Fibroblast of skin of left quadriceps (primary cell): Measurements from ENCODE around the gene KRT86.
"Not testable (repeated sequence)": the region's sequence is repeated elsewhere in the genome, so short reads cannot be mapped to it uniquely, and the experiment has no call there.

Source experiments
- DNase-seq, 2 experiments: peaks; one replicate each; pipeline ENCODE4 v3.0.0-alpha.2; 2013; ENCODE audit warnings: low read depth in 2 of 2

The KRT86 gene

DNA sequence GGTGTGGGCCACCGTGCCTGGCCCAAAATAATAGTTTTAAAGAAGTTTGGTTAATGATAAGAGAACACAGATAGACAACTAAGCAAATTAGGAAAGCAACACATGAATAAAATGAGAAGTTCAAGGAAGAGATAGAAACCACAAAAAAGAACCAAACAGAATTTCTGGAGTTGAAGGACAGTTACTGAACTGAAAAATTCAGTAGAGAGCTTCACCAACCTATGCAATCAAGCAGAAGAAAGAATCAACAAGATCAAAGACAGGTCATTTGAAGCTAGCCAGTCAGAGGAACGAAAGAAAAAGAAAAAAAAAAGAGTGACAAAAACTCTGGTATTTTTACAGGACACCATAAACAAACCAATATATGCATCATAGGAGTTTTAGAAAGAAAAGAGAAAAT is 62.2 kb downstream of the KRT86 start:
- no peak for DNase-seq

DNA sequence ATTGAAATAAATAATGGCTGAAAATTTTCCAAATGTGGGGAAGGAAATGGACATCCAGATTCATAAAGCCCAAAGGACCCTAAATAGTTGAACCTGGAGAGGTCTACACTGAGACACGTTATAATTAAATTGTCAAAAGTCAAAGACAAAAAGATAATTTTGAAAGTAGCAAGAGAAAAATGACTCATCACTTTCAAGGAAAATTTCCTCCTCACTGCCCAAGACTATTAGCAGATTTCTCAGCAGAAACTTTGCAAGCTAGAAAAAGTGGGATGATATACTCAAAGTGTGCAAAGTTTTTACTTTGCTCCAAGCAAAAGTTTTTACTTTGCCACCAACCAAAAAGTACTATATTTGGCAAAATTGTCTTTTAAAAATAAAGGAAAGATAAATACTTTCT is 62.6 kb downstream of the KRT86 start:
- DNase-seq: no peak

DNA sequence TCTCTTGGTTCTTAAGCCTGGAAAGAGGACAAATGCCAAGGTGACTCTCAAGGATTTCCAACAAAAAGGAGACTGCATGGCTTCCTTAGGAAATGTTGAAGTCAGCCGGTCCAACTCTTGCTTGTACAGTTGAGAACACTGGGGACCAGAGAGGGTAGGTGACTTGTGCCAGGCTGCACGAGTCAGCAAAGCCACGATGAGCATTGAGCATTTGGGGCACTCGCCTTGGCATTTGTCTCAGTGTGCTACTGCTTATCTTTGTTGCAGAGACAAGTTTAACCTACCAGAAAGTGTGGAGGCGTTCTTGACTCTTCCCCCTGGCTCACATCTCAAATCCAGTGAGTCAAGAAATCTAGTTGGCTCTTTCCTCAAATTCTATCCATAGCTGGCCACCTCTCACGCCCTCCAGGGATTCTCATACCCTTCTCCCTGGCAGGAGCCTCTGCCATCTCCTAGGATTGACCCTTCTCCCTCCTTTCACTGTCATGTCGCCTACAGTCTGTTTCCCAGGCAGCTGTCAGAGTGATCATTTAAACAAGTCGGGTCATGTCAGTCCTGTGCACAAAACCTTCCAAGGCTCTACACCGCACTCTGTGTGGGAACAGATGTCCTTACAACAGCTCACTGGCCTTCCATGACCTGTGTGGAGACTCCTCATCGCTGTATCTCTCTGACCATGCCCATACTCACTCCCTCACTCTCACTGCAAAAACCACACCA is 64.0 kb downstream of the KRT86 start:
- DNase-seq: no peak

DNA sequence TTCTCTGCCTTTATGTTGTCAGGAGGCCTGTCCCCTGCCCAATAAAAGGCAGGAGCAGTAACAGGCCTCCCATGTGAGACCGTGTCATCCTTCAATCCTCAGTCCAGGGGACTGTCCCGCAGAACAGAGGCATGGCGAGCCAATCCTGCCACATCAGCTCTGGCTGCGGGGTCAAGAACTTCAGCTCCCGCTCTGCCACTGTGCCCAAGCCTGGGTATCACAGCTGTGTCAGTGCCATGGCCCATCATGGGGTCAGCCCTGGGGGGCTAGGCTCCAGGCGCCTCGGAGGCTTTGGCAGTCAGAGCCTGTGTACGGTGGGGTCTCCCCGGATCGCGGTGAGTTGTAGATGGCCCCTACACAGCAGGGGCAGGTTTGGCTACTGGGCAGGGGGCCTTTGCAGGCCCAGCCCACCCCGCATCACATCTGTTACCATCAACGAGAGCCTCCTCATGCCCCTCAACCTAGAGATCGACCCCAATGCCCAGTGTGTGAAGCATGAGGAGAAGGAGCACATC is 66.7 kb downstream of the KRT86 start:
- DNase-seq: no peak

DNA sequence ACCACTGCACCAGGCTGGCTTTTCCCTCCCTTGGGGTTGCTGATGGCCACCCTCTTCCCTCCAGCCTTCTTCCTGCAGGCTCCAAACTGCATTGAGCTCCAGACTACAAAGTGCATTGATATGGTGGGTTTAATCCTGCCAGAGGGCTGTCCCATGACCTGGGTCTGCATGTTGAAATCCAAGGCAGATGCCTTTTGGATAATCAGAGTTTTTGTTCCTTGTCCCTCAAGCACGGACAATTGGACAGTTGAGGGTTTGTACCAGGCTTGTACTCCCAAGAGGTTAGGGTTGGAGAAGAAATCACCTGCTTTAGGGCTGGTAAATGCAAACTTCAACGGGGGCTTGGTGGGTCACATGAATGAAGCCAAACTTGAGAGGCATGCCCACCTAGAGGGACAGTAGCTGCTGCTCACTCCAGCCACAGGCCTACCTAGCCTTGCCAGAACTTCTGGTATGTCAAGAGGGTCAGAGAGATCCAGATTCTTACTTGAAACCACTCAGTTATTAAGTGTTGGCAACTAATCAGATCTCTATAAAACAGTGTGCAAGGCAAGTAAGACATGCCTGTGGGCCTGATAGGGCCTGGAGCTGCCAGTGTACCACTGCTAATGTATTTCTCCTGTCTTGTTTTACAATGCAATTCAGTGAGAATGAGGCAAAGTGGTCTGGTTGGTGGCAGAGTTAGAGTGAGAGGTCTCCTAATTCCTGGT is 68.5 kb downstream of the KRT86 start:
- no peak for DNase-seq

DNA sequence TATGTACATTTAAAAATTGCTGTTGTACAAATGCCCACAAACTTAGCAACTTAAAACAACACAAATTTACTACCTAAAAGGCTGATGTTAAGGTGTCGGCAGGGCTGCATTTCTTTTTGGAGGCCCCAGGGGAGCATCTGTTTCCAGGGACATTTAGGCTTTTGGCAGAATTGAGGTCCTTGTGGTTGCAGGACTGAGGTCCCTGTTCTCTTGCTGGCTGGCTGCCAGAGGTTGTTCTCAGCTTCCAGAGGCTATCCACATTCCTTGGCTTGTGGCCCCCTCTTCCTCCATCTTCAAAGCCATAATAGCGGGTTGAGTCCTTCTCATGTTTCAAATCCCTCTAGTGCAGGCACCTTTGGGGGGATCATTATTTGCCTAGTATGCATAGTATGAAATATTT is 69.1 kb downstream of the KRT86 start:
- no peak for DNase-seq

DNA sequence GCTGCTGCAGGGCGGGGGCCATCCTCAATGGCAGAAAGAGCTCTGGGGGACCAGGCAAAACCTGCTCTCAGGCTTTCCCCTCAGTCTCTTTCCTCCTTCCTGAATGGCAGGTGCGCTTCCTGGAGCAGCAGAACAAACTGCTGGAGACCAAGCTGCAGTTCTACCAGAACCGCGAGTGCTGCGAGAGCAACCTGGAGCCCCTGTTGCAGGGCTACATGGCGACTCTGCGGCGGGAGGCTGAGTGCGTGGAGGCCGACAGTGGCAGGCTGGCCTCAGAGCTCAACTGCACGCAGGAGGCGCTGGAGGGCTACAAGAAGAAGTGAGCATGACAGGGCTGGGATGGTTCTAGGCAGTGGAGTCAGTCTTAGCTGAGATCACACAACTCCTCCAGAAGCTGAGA is 69.7 kb downstream of the KRT86 start:
- DNase-seq: no peak

DNA sequence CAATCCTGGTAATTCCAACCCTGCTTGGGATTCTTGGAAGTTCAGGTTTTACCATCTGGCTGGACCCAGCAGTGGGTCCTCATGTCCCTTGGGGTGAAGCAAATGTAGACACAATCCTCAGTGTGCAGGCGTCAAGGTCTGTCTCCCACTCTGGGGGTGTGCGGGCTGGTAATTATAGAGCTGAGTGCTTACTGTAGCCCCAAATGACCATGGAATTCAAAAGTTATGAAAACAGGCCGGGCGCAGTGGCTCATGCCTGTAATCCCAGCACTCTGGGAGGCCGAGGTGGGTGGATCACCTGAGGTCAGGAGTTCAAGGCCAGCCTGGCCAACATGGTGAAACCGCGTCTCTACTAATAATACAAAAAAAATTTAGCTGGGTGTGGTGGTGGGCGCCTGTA is 70.6 kb downstream of the KRT86 start:
- not testable (repeated sequence) for DNase-seq

DNA sequence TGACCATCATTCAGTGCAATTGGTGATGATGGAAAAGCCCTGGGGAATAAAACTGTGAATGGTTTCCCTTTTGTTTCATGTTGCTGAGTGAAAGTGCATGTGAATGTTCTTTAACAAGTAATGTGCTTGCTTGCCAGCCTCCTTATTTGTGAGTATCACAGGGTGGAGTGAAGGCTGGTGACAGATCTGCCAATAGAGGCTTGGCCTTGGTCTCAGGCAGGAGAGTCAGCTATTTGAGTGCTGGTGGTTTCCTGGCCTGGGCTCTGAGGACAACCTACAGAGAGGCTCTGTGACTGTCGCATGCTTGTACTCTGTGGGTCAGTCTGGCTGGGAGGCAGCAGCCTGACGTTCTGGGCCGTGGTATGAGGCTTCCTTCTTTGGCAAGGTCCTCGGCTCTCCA is 72.1 kb downstream of the KRT86 start:
- no peak for DNase-seq

DNA sequence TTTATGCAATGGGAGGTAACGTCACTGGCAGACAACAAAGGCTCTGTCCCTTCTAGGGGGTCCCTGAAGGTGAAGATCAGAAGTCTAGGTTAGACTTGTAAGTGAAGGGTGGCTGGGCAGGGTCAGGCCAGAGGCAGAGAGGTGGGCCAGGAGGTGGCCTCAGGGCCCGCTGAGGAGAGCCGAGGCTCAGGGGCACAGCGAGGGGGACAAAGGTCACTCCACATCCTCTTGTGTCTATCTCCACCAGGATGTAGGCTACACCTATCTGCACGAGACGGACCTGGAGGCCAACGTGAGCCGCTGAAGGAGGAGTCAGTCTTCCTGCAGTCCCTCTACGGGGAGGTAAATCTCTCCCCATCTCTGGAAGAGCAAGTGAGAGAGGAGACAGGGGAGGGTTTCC is 72.6 kb downstream of the KRT86 start:
- no peak for DNase-seq

DNA sequence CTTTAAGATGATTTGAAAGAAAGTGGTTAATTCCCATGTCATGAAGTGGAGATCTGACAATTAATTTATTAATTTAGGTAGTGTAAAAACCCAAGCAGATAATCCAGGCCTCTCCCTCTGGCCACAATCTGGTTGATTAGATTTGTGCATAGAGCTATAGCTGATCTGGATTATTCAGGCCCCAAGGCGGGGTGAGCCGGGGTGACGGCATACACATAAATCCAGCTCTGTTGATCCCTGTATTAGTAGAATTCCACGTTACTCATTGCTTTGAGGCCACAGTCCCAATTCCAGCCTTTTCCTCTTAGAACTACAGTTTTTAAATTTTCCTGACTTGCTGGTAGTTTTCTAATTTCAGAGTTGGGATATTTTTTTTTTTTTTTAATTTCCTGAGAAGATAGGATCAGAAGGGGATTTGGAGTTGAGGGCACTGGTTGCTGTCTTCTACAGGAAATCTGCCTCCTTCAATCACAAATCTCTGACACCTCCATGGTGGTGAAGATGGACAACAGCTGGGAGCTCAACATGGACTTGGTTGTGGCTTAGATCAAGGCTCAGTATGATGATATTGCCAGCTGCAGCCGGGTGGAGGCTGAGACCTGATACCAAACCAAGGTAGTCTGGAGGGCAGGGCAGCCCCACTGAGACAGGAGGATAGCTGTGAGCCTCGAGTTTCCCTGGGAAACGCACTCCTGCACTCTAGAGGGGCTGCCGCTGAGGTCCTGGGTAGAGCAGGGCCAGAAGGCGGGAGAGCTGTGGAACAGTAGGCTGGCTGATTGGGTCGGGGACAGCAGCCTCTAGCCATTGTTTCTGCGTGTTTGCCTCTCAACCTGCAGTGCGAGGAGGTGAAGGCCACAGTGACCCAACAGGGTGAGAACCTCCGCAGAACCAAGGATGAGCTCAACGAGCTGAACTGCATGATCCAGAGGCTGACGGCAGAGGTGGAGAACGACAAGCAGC is 73.4 kb downstream of the KRT86 start:
- no peak for DNase-seq

DNA sequence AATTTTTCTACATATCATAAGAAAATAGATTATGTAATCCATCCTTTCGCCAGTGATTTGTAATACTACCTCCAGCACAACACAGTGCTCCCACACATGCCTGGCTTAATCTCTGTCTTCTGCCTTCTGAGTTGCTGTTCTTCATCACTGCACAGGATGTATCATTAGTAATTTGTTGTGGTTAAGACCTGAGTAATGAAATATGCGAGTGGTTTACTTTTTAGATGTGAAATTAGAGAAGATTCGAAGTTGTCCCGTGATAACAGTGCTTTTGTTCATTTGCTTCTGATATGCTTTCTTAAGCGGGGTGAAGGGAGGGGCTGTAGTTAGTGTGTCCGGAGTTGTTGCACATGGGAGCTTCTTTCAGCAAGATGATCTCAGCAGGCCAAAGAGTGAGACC is 74.8 kb downstream of the KRT86 start:
- no peak for DNase-seq

DNA sequence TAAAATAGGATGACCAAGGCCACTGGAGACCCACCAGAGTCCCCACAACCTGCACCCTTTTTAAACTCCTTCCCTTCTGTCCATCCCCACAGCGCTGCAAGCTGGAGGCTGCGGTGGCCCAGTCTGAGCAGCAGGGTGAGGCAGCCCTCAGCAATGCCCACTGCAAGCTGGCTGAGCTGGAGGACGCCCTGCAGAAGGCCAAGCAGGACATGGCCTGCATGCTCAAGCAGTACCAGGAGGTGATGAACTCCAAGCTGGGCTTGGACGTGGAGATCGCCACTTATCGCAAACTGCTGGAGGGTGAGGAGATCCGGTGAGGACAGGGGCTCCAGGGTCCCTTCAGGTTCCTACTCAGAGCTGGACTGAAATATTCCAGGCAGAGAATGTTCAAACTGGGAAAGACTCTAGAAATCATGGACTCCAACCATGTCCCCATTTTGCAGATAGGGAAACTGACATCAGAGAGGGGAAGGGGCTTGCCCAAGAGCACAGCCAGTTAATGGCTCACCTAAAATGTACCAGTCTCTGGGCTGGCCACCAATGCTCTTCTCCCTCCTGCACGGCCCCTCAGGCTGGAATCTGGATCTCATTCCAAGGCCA is 75.7 kb downstream of the KRT86 start:
- DNase-seq: no peak

DNA sequence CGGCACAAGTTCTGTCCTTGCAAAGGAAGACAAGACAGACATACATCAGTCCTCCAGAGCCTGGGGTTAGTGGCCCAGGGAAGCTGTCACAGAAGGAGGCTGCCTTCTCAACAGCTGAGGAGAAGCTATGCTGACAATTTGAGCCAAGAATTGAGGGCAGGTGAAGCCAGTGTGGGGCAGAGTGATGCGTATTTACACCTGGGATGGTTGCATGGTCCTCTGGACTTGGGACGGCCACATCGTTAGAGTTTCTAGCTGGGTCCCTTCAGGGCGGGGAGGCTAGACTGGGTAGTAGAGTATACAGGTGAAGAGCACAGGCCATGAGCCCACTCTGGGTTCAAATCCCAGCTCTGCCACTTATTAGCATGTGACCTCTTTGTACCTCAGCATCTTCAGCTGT is 76.3 kb downstream of the KRT86 start:
- no peak for DNase-seq

DNA sequence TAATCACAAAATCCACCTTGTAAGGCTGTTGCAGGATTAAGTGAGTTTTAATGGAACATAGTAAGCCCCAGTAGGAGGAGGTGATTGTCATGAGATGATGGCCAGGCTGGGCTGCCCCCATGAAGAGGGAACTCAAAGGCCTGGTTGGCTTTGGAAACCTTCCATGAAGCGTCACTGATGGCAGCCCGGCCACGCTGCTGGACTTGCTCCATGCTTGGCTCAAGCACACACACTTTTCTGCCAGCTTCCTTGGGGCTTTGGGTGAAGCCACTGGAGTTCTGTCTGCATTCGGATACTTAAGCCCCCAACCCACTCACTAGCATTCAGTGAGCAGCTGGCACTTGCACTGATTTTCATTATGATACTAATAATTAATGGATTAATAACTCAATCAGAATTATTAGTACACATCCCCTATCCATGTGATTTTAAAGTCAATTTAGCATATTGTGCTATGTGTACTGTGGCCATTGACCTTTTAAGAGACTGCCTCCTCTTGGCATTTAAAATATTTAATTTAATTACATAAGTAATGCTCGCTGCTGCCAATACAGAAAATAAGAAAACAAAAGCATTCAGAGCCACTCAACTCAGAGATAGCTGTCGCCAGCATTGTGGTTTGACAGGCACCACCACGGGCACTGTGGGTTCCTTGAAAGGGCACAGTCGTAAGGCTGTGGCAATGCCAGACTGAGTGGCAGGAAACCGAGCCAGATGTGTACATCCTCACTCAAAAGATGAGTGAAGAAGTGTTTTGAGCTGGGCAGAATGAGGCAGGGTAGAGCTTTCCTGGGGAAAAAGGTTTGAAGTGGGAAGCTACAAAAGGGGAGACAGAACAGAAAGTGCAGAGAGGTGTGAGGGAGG is 77.0 kb downstream of the KRT86 start:
- DNase-seq: no peak

DNA sequence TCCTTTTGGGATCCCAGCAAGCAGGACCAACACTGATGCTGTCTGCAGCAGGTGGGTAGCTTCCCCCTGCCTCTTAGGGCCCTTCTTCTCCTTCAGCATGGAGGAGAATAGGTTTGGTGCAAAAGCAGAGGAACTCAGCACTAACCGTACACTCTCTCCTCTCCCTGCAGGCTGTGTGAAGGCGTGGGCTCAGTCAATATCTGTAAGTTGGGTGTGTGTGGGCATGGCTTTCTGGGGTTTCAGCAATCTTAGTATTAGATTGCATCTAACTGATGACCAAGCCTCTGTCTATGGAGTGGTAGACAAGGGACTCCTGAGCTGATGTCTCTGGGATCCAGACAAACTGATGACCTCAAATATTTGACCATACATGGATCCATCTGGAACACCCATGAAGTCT is 78.5 kb downstream of the KRT86 start:
- no peak for DNase-seq

DNA sequence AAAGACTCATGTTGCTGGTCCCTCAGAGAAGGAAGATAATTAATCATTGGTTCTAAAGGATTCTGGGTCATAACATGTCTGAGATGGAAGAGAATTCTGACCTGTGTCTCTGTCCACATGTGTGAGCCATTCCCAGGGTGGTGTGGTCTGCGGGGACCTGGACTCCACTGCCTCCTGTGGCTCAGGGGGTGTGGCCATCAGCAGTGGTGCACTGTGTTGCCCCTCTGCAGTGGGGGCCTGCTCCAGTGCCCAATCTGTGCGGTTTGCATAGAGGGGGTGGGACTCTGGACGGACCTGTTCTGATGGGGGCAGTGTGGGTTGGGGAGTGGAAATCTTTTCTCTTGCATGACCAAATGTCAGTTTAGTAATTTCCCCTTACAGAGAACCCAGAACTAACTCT is 79.3 kb downstream of the KRT86 start:
- DNase-seq: no peak

DNA sequence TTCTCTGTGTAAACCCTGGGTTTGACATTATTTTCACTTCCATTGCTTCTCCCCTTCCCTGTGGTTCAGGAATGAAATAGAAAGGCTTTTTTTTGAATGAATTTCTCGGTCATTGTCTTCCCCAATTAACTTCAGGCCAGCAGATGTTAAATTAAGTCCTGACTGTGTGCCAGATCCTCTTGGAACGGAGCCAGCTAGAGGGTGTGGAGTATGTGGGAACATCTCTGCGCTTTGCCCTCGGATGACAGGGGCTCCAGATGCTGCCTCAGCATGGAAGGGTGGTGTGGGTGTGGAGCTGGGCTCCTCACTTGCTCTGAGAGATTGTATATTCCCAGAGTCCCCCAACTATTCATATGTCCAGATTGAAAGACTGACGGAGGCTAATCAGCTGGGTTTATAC is 79.8 kb downstream of the KRT86 start:
- no peak for DNase-seq

DNA sequence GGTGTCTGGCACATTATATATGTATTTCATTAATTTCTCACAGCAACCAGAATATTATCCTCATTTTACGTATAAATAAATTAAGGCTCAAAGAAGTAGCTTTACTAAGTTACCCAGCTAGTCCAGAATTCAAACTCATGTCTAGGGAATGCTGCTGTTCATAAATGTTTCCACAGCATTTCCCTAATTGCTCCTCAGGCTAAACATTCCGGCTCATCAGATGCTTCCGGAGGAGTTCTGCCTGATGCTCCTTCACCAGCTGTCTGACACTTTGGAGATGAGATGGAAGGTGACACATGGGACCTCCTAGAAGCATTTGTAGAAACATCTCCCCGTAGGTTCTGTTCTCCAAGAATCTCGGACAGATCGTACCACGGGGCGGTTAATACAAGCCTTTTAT is 80.7 kb downstream of the KRT86 start:
- no peak for DNase-seq

DNA sequence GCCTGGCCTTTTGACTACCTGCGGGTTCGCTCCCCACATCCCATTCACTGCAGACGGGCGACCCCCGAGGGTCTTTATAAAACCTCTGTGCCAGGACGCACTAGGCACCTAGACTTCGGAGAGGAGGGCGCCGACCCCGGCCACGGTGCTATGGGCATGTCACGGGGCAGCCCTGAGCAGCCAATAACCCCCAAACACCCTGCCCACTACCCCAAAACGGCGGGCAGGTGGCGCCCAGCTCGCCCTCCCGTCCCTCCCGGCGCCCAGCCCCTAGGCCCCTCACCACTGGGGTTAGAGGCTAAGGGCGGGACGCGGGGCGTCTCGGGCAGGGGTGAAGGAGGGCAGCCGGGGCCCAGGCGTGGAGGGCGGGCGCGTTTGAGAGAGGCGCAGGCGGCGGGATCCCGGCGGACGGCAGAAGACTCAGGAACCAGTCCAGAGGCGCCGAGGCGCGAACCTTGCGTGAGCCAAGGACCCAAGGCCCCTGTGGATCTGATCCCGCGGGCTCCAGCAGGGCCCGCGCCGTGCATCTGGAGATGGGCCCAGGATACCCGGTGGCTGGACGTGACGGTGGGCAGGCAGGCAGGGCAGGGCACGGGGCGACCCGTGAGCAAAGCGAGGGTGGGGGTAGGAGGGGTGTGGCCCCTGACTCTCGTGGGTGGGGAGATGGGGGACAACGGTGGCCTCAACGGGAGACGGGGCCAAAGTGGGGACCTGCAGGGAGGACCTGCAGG is 81.8 kb downstream of the KRT86 start:
- no peak for DNase-seq
